Ascending aorta (tissue), 2 donors: Measurements from ENCODE around the gene ZNF354C. TPM values are rescaled to one million over a fixed set of nuclear protein-coding genes. Genes with fewer than 3 reads are reported as not detected.

Experiments
- DNase-seq, 2 donors: peaks; one replicate each; pipeline ENCODE4 v3.0.0-alpha.2; 2019; ENCODE audit warnings: low spot score in 2 of 2
- H3K27ac ChIP-seq, 2 donors: fragments of 200-600 bp; sonication (generic); one replicate each; pipeline ENCODE4 v1.5.1; 2016 to 2017; ENCODE audit warnings: mild to moderate bottlenecking in 1 of 2
- H3K27me3 ChIP-seq: fragments of 200-600 bp; sonication (generic); one replicate; pipeline ENCODE4 v1.5.1; 2017
- H3K36me3 ChIP-seq, 2 donors: fragments of 200-600 bp; sonication (generic); one replicate each; pipeline ENCODE4 v1.5.1; 2016
- H3K4me1 ChIP-seq, 2 donors: fragments of 200-600 bp; sonication (generic); one replicate each; pipeline ENCODE4 v1.5.1; 2016 to 2017; ENCODE audit warnings: mild to moderate bottlenecking in 1 of 2
- H3K4me3 ChIP-seq, 2 donors: fragments of 200-600 bp; sonication (generic); one replicate each; pipeline ENCODE4 v1.5.1; 2016 to 2017; ENCODE audit warnings: mild to moderate bottlenecking in 1 of 2
- H3K9me3 ChIP-seq, 2 donors: fragments of 200-600 bp; sonication (generic); one replicate each; pipeline ENCODE4 v1.5.1; 2016
- CTCF ChIP-seq, 3 experiments: fragments of 200-600 bp in 2 of 3; fragments of 450-650 bp in 1 of 3; sonication (generic) in 2 of 3; IDR thresholded peaks; one replicate each; pipeline ENCODE4 v1.5.1; 2016 to 2019; ENCODE audit warnings: antibody characterized with exemption in 3 of 3, mild to moderate bottlenecking in 1 of 3, moderate library complexity in 1 of 3
- intact Hi-C: fragments of 100-400 bp; cut with DNase I; formaldehyde crosslinking; loops from one replicate; pipeline ENCODE4 v1.15.1; 2023
- total RNA-seq: library from RNA; depleted of rRNA; stranded (reverse); fragments of >200 nt; gene quantifications from one replicate; pipeline ENCODE4 v1.1.0, GENCODE V29; 2016

ZNF354C gene
- total RNA-seq, 1 donor from 2014 or later: 3.0 TPM

DNA sequence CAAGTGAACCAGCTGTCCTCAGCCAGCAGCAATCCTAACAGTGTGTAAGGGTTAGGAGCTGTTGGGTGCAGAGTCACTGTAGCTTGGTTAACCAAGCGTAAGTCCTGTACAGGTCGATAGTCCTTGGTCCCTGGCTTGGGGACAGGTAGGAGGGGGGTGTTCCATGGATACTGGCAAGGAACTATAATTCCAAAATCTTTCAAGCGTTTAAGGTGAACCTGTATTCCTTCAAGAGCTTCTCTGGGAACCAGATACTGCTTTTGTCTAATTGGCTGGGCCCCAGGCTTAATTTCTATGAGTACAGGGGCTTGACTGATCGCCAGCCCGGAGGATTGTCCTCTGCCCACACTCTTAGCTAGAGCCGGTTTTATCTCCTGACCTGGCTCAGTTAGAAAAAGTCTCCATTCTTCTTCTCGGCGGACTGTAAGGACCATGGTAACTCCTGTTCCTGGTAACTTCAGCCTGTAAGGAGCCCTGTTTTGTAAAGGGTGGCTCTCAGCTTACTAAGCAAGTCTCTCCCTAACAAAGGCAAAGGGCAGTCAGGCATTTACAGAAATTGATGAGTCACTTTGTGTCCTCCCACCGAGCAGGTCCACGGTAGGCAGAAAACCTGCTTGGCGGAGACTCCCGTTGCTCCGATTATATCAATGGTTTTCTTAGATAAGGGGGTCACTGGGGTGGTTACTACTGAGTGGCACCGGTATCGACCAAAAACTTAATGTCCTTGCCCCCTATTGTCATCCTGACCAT lies 6.0 kb upstream of the ZNF354C start:
- no peak for DNase-seq
- H3K36me3 ChIP-seq: no peaks in the 10 kb centered on the region
- TF ChIP-seq CTCF (IDR thresholded peaks at IDR 0.05): no peak
- H3K4me1 ChIP-seq: no peaks in the 10 kb centered on the region
- H3K27ac ChIP-seq: no peak overlapping the region
- H3K4me3 ChIP-seq: no peak overlapping the region
- H3K9me3 ChIP-seq: no peaks in the 10 kb centered on the region
- intact Hi-C loops: no loop called here
- no peaks in the 10 kb centered on the region for H3K27me3 ChIP-seq

DNA sequence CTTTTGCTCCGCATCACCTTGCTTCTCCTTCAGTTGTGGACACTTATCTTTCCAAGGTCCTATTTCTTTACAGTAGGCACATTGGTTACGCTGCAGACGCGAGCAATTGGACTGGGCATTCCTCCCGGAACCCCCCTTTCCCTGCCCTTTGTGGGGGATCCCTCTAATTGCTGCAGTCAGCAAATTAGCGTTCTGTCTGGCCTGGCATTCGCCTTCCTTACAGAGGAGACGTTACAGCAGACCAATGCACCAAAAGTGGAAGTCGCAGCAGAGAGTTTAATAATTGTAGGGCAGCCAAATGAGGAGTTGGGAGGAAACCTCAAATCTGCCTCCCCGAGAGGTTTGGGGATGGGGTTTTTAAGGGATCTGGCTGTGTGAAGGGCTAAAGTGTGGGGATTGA lies 5.3 kb upstream of the ZNF354C start:
- Histone ChIP-seq H3K9me3 (no peaks in the 10 kb centered on the region), H3K4me1 (no peaks in the 10 kb centered on the region), H3K27me3 (no peaks in the 10 kb centered on the region), H3K4me3 (no peak overlapping the region), H3K27ac (no peak overlapping the region), H3K36me3 (no peaks in the 10 kb centered on the region)
- intact Hi-C loops: no loop called here
- no peak for TF ChIP-seq CTCF (IDR thresholded peaks at IDR 0.05)
- DNase-seq: no peak

DNA sequence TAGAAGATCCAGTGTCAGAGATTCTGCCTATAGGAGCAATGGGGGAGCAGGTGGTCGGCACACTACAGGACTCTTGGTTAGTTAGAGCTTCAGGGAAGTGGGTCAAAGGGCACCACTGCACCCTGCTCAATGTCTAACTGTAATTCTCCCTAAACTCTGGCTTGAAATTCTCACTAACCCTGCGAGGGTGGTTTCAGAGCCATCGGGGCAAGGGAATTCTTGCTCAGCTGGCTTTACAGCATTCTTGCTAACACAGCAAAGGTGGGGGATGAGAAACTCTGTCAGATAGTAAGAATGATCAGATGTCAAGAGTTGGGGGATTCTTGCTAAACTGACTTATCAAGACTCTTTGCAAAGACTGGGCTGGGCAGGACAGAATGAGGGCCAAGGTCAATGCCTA lies 4.7 kb upstream of the ZNF354C start:
- no peaks in the 10 kb centered on the region for H3K36me3 ChIP-seq
- H3K9me3 ChIP-seq: no peaks in the 10 kb centered on the region
- intact Hi-C loops: no loop called here
- no peak for TF ChIP-seq CTCF (IDR thresholded peaks at IDR 0.05)
- no peak overlapping the region for H3K27ac ChIP-seq
- DNase-seq: no peak
- no peaks in the 10 kb centered on the region for H3K4me1 ChIP-seq
- no peaks in the 10 kb centered on the region for H3K27me3 ChIP-seq
- H3K4me3 ChIP-seq: no peak overlapping the region

GRCh38 chr5:179055841-179056240 lies 4.3 kb upstream of the ZNF354C start:
- Histone ChIP-seq H3K27me3 (no peaks in the 10 kb centered on the region), H3K4me3 (no peak overlapping the region), H3K4me1 (no peaks in the 10 kb centered on the region), H3K9me3 (no peaks in the 10 kb centered on the region), H3K36me3 (no peaks in the 10 kb centered on the region), H3K27ac (no peak overlapping the region)
- no peak for DNase-seq
- no peak for TF ChIP-seq CTCF (IDR thresholded peaks at IDR 0.05)
- intact Hi-C loops: no loop called here

DNA sequence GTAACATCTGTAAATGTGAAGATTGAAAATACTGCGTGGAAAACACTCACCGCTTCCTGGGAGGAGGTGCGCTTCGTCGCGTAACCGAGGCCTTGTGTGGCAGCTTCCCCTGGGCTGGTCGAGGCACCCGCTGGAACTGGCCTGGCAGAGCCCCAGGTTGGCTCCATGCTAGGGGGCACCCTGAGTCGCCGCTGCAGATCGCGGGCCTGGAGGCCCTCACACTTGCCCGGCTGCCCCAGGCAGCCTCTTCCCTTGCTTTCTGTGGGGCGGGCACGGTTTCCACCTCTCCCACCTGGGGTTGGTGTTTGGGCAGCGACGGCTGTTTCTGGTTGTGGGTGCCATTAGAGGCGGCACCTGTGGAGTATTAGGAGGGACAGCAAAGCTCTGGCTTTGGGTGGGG lies 852 bp downstream of the ZNF354C start:
- H3K27ac ChIP-seq: peak overlapping the region in 1 of 2 donors; percentile 71
- no peaks in the 10 kb centered on the region for H3K27me3 ChIP-seq
- H3K4me3 ChIP-seq: peak overlapping the region; percentile 73 to 92
- no peak for DNase-seq
- peaks cover 16 to 37% of the 10 kb centered on the region in 2 donors for H3K36me3 ChIP-seq
- H3K4me1 ChIP-seq: peaks cover 0 to 3% of the 10 kb centered on the region in 2 donors
- no peak for TF ChIP-seq CTCF (IDR thresholded peaks at IDR 0.05)
- intact Hi-C loops: loop anchor here (2.0 to 10.0 kb wide), 3 partner anchors 36 to 434 kb away; partner anchors contain the start of genes CLK4 and ZNF454
- H3K9me3 ChIP-seq: peaks cover 13 to 20% of the 10 kb centered on the region in 2 donors
